ENCODE measurements around the gene GRID1.
A peak's percentile ranks its signal among the peaks of the same experiment; 100 is the strongest.

The GRID1 gene

GRCh38 chr10:86314616-86315548 is 51.7 kb downstream of the GRID1 start:
- DNase-seq (ENCODE audit: low read depth in 3 of 3), result no peak

- no peak for DNase-seq (ENCODE audit: low read depth in 3 of 3)
These were observed 53.0 kb downstream of the GRID1 start for GRCh38 chr10:86313621-86314041.

- DNase-seq (ENCODE audit: low read depth in 3 of 3), result no peak
These were observed 53.8 kb downstream of the GRID1 start for GRCh38 chr10:86312701-86313270.

DNA sequence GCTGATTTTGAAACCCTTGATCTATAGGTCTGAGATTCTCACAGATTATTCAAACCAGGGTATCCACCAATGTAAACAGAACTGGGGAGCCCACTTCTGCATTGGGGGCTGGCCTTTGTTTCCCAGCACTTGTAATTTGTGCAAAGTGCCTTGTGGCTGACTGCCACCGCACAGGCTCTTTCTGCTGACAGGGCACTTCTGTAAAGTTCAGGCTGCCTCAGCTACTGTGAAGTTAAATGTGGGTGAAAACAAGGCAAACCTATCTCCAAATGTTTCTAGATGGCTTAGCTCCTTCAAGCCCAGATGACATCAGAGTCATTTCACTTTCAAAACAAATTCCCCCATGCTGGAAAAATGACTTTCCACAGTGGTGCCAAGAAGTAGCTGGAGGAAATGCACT is 54.7 kb downstream of the GRID1 start:
- no peak for DNase-seq (ENCODE audit: low read depth in 3 of 3)

DNA sequence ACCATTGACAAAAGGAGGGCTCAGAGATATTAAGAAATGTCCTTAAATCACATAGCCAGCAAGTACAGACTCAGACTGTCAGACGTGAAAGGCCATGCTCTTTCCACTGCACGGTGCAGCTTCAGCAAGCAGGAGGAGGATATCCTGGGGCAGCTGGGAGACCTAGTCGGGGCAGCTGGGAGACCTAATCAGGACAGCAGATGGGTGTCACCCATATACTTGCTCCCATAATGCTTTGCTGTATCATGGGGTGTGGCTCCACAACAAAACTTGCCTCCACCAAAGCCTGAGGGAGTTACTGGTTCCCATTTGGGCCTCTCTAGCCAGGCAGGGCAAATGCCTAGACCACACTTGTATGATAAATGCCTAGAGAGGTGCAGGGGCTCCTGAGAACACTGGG is 55.4 kb downstream of the GRID1 start:
- no peak for DNase-seq (ENCODE audit: low read depth in 3 of 3)

DNA sequence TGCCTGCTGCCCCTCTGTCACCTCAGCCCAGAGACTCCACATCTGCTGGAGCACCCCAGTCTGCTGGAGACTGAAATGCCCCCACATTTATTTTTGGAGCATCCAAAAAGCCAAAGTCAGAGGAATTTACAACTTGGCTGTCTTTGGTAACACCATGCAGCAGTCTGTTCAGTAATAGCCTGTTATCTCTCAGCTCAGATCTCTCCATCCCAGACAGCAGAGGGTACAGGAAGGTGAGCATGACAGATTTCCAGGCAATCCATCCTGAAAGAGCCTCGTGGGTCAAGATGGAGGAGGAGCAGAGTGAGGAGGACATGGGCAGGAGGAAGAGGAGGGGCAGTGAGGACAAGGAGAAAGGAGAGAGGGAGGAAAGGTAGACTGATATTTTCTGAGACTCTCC is 55.9 kb downstream of the GRID1 start:
- no peak for DNase-seq (ENCODE audit: low read depth in 3 of 3)

GRCh38 chr10:86310291-86310690 is 56.3 kb downstream of the GRID1 start:
- DNase-seq (ENCODE audit: low read depth in 3 of 3), result no peak

GRCh38 chr10:86308056-86308455 is 58.5 kb downstream of the GRID1 start:
- DNase-seq (ENCODE audit: low read depth in 3 of 3), result no peak

DNA sequence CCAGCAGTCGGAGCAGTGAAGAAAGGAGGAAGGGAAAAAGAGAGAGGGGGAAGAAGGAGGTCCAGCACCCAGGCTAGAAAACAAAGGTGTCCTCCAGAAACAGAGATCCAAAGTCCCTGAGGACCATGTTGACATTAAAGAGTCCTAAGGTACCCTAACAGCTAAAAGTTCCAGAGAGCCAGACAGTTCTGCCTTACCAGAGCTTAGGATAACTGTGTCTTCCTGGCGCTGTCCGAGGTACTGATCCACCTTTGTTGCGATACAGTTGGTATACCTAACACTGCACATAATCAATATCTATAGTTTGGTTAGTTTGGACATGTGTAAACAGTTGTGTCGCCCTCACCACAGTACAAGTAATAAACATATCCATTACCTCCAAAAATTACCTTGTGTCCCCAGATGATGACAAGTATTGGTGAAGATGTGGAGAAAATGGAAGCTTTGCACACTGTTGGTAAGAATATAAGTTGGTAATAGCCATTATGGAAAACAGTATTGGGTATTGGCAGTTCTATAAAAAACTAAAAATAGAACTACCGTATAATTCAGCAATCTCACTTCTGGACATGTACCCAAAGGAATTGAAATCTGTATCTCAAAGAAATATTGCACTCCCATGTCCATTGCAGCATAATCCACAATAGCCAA is 59.8 kb downstream of the GRID1 start:
- peak in 1 of 3 donors; percentile 11 for DNase-seq (ENCODE audit: low read depth in 3 of 3)

GRCh38 chr10:86305521-86305920 is 61.1 kb downstream of the GRID1 start:
- DNase-seq (ENCODE audit: low read depth in 3 of 3), result no peak

DNA sequence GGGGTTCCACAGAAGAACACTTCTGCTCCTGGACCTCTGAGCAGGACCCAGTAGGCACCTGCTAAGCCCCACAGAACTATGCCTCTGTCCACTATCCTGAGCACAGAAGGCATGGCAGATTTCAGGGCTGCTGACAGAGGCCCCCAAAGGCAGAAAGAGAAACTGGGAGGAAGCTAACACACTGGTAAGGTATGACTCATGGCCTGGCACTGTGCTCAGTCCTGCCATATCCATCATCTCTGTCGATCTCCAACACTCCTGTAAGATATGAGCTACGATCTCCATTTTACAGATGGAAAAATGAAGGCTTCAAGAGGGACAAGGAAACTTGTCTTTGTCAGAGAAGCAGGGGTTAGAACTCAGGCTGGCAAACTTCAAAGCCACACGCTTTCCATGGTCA is 62.2 kb downstream of the GRID1 start:
- DNase-seq (ENCODE audit: low read depth in 3 of 3), result no peak

DNA sequence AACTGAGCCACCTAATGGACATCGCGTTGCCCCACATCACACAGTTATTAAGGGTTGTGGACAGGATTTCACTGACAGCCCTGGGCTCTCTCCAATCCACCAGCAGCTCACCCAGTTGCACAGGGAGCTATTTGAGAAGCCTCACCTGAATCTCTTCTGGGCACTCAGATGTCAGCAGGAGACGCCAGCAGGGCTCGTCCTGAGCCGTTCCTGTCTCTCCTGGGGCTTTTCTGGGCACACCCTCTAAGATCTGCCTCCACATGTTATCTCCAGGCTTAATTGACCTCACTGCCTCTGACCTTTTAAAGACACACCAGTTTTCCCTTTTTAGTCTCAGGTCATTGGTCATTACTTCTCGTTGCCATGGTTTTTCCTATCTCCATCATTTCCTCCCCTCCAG is 63.0 kb downstream of the GRID1 start:
- no peak for DNase-seq (ENCODE audit: low read depth in 3 of 3)

DNA sequence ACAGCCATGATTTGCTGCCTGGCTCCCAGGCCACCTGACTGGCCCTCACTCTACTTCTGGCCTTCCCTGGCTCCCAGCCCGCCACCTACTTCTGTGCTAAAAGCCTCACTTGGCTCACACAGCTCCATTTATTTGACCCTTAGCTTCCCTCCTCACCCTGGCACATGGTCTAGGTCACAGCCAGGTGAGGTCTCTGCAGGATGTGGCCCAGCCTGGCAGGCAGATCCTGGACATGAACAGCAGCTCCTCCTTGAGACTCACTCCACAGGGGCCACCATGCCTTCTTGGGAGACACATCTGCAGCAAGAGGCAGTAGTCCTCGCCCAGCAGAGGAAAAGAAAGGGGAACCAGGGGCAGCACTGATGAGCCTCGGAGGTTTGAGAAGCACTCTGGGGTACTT is 64.6 kb downstream of the GRID1 start:
- no peak for DNase-seq (ENCODE audit: low read depth in 3 of 3)

- DNase-seq (ENCODE audit: low read depth in 3 of 3), result no peak
These were observed 65.4 kb downstream of the GRID1 start for GRCh38 chr10:86300931-86301830.

DNA sequence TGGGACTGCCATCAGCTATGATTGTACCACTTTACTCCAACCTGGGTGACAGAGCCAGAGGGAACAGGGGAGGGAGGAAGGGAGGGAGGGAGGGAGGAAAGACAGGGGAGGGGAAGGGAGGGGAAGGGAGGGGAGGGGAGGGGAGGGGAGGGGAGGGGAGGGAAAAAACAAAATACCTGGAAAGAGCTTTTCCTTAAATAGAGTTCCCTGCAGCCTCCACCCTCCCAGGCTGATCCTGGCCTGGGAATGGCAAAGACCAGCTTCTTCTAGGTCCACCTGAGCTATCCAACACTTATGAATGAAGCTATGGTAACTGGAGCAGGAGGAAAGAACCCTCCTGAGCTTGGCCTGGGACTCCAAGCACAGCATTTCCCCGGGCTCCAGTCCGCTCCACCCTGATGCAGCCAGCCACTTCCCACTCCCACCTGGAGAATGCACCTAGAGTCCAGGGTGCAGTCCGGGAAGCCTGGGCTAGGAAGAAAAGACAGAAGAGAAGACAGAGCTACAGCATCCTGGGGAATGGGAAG is 66.1 kb downstream of the GRID1 start:
- DNase-seq (ENCODE audit: low read depth in 3 of 3), result no peak

- no peak for DNase-seq (ENCODE audit: low read depth in 3 of 3)
These were observed 67.0 kb downstream of the GRID1 start for GRCh38 chr10:86299562-86299961.

- DNase-seq (ENCODE audit: low read depth in 3 of 3), result no peak
These were observed 68.0 kb downstream of the GRID1 start for GRCh38 chr10:86298501-86299001.

GRCh38 chr10:86295791-86296190 is 70.8 kb downstream of the GRID1 start:
- no peak for DNase-seq (ENCODE audit: low read depth in 3 of 3)

DNA sequence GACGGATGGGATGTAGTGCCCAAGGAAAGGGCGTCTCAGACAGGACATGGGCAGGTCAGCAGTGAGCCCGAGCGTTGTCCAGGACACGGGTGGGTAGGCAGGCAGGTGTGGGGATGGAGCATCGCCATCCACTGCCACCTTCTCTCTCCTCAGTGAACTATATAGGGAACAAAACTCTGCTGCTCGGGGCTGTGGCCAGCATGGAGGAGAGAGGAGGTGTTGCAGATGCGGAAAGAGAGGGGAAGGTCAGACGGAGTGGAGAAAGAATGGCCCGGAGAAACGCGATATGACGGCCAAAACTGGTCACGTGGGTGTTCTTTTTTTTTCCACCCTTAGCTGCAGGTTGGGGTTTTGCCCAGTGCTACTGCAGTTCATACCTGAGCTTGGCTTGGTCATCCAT is 71.2 kb downstream of the GRID1 start:
- DNase-seq (ENCODE audit: low read depth in 3 of 3), result no peak

DNA sequence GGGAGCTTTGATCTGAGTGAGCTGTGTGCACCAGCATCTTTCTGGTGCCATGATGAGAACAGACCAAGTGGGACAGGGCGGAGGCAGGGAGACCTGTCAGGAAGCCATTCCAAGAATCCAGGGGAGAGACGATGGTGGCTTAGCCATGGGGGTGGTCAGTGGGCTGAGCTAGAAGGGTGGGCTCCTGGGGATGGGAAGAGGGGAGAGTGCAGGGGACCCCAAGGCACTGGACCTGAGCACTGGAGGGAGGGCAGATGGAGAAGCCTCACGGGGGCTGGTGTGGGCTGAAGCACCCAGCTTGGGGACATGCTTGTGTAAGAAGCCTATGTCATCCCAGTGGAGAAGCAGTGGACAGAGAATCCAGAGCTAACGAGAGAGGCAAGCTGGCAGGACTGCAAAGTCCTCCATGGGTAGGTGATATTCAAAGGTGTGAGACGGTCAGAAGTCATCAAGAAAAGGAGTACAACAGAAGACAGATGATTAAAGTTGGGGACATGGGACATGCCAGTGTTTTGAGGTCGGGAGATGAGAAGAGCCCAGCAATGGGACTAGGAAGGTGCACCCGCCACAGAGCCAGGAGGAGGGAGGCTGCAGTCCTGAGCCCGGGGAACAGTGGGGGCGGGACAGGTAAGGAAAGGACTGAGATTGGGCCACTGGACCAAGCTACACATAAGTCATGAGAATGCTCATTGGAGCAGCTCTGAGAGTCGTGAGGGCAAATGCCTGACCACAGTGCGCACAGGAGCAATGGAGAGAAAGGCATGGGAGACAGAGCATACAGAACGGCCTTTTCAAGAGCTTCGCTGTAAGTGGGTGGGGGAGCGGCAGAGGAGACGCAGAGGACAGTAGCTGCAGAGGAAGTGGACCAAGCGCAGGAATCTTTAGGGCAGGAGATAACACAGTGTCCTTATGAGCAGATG is 72.0 kb downstream of the GRID1 start:
- no peak for DNase-seq (ENCODE audit: low read depth in 3 of 3)

Measured in stimulated activated CD4-positive, alpha-beta T cell treated with anti-CD3 and anti-CD28 coated beads, TNF-alpha, amount 100 ng/mL, for 48 hours (primary cell).